ENCODE data around the gene DHRS7C.
"Not testable (repeated sequence)": the region's sequence is repeated elsewhere in the genome, so short reads cannot be mapped to it uniquely, and the experiment has no call there.

Gene DHRS7C

DNA sequence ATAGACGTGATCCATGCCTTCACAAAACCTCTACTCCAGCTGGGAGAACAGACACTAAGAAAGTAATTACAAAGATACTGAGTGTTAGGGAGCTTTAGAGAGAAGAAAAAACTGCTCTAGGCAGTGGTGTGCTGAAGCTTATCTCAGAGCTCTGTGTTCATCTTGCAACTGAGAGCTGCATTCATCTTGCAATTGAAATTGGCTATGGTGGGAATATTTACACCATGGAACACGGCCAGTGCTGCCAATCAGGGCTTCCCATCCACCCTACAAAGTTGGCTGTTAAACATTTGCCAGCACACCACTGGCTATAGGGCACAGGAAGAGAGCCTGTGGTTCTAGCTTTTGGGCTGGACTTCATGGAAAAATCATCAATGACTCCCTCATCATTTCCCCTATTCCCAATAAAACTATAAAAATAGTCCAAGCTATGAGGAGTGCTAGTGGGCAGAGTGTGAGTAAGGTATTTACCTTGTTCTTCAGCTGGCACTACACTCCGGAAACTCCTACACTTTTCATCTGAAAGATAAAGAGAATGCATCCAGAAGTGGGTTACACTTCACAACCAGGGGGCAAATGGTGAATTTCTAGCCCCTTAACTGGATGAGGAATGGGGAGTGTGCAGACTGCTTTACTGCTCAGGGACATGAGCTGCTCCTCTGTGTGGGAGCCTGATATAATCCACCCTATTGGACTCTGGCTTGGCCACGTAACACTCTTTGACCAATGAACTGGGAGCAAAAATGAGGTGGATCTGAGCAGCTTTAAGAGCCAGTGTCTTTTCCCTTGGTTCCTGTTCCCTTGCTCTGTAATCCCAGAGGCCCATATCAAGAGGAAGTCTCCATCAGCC is 18.9 kb upstream of the DHRS7C start:
- no peak for FAIRE-seq
- DNase-seq (ENCODE audit: insufficient read length, low spot score): no peak

DNA sequence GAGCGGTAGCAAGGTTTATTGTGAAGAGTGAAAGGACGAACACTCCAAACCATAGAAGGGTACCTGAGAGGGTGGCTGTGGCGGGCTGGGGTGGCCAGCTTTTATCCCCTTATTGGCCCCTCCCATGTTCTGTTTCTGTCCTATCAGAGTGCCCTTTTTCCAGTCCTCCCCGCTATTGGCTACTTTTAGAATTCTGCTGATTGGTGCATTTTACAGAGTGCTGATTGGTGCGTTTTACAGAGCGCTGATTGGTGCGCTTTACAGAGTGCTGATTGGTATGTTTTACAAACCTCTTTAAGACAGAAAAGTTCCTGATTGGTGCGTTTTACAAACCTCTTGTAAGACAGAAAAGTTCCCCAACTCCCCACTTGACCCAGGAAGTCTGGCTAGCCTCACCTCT is 18.0 kb upstream of the DHRS7C start:
- DNase-seq (ENCODE audit: insufficient read length, low spot score): no peak

DNA sequence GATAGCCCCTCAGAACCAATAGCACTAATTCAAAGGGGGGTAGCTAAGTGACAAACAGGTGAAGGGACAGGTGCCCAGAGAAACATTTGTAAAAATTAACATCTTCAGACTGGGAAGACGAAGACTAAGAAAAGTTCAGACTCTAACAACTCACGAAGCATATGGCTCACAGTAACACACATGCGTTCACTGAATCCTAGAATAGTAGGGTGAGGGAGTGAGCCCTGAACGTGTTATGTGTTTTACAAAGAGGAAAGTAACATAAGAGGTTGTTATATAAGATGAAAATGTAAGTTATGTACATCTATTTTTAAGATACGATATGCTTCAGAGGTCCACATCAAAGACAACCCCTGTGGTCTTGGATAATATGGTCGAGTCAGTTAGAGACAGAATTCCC is 15.3 kb upstream of the DHRS7C start:
- no peak for FAIRE-seq

More for the DNA sequence above, 18.0 kb upstream of the DHRS7C start:
- FAIRE-seq: no peak

DNA sequence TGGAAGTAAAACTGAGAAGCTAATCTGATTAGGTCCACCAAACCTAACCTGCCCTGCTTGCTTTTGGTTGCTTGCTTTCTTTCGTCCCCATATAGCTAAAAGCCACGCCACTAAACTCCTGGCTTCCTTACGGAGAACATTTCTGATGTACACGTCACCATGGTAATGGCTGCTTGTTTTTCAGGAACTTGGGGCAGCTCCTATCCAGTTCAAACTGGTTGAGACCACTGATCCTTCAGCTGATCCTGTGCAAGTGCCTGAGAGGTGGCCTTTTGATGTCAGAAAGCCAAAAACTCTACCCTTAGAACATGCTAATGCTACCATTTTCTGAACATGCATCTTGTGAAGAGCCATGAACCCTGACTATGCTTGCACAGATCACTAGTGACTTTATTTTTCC is 14.4 kb upstream of the DHRS7C start:
- no peak for FAIRE-seq
- no peak for DNase-seq (ENCODE audit: insufficient read length, low spot score)

More for the DNA sequence above, 15.3 kb upstream of the DHRS7C start:
- DNase-seq (ENCODE audit: insufficient read length, low spot score): no peak

DNA sequence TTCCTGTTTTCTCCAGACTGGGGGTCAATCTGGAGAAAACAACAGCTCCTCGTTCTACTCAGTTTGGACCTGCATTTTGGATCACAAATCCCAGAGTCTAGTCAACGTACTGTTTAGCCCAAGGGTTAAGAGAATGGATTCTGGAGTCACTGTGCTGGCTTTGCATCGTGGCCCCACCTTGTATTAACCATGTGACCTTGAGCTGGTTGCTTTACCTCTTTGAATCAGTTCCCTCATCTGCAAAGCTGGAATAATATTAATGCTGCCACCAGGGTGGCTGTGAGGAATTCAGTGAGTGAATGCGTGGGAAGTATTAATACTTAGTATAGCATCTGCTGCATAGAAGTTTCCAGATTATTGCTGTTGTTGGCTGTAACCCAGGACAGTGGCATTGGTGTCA is 11.3 kb upstream of the DHRS7C start:
- FAIRE-seq: no peak
- DNase-seq (ENCODE audit: insufficient read length, low spot score): no peak

DNA sequence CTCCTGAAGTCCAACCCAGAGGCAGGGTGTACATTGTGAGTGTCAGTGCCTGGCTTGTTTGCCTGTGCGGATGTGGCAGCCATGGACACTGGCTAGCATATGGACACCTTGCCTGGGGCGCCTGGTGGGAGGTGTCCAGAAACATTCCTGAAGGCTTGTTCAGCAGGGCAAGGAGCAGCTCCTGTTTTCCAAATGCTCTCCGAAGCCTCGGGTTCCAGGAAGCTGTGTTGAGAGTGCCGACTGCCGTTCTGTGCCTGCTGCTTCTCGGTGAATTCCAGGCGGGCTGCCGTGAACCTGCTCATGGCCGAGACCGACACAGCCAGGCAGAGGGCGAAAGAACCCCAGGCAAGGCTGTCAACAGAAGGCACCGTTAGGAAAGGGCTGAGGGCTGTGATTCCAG is 10.9 kb upstream of the DHRS7C start:
- FAIRE-seq (no peak), DNase-seq (ENCODE audit: insufficient read length, low spot score) (no peak)

DNA sequence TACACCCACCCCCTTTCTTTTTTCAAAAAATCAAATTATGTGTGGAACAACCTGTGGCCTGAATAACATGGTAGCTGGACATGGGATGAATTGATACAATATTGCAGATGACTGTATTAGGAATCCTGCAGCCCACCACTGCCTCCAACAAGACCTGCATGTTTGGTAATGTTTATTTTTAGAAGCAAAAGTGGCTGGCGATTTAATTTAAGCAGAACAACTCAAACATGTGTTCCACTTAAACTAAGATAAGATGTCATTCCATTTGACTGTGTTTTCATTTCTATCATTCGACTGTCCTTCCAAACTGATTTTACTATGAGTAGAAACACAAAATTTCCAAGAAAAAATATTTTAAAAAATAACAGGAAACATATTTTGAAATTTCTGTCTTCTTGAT is 10.1 kb upstream of the DHRS7C start:
- DNase-seq (ENCODE audit: insufficient read length, low spot score) (no peak), FAIRE-seq (no peak)

DNA sequence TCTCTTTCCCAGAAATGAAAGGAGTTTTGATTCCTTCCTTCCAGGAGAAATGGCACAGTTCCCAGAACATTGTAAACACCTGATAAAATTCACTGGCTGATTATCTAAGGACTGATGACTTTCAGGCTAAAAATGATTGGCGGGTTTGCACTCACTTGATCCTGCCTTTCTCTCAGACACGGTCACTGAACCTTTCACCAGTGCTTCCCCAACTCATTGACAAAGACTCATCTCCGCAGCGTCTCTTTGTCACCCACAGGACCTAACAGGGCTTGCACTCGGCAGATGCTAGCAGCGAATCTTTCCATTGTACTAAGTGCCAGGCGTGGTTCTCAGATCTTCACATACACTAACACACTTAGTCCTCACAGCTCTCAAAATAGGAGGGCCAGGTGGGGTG is 7.3 kb upstream of the DHRS7C start:
- DNase-seq (ENCODE audit: insufficient read length, low spot score) (no peak), FAIRE-seq (no peak)

DNA sequence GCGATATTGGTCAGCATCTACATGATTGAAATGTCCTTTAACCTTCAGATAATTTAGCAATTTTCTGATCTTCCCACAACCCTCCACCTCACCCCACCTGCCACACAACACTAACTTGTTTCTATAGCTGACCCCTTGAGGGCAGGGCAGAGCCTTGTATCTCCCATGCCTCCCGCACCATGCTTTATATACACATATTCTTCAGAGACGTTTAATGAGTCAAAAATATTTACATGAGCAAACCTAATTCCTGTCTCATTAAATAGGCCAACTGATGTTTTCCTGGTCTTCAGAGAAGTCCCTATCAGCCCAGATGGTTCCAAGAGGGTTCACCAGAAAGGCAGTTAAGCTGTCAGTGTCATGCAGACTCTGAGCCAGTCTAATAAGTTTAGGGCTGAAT is 6.6 kb upstream of the DHRS7C start:
- no peak for DNase-seq (ENCODE audit: insufficient read length, low spot score)
- FAIRE-seq: no peak

DNA sequence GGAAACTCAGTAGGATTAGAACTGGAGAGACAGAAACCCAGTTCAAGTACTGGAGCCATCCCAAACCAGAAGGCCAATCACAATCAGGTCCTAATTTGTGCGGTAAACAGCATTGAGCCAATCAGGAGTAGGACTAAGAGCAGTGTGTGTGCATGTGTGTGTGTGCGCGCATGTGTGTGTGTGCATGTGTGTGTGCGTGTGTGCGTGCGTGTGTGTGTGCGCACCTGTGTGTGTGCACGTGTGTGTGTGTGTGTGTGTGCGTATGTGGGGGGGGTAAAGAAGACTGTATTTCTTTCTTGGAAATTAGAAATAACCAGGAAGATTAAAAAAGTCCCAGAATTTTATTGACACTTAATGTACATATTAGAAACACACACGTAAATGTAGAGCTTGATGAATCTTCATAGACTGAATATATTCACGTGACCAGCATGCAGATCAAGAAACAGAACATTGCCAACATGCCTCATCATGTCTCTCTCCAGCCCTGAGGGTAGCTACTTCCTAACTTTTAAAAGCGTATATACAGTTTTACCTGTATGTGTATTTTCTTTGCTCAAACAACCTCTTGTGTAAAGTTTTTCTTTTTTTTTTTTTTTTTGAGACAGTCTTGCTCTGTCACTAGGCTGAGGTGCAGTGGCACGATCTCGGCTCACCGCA is 919 bp upstream of the DHRS7C start:
- DNase-seq (ENCODE audit: insufficient read length, low spot score): no peak
- no peak for FAIRE-seq

DNA sequence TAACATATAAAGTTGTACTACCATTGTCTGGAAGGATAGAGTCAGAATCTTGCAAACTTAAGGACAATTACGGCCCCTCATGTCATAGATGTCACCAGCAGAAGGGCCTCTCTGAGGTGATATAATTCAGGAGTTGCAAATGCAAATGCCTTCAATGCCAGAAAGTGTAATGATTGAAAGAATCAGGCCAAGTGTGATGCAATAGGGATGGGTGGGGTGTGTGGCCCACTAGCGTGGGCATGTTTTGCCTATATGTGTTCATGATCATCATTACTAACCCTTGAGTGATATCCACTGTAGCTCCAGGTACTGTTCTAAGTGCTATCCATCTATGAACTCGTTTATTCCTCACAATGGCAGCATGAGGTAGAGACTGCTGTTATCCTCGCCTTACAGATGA is 1.1 kb downstream of the DHRS7C start:
- DNase-seq (ENCODE audit: insufficient read length, low spot score) (no peak), FAIRE-seq (no peak)

DNA sequence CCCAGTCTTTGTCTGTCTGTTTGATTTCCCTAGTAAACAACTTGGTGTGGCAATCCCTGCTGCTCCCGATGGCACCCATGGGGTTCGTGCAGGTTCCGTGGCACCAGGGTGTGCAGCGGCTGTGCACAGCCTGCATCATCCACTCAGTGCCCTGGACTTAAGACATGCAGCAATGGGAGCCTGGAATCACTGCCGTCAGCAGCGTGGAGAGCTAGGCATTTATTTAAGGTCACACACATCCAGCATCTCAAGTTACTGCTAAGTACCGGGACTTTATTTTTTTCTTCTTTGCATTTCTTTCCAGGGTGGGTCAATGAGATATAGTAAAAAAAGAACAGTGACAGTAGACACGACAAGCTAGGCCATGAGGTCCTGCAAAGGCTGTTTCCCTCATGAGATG is 2.8 kb downstream of the DHRS7C start:
- DNase-seq (ENCODE audit: insufficient read length, low spot score) (no peak), FAIRE-seq (no peak)

DNA sequence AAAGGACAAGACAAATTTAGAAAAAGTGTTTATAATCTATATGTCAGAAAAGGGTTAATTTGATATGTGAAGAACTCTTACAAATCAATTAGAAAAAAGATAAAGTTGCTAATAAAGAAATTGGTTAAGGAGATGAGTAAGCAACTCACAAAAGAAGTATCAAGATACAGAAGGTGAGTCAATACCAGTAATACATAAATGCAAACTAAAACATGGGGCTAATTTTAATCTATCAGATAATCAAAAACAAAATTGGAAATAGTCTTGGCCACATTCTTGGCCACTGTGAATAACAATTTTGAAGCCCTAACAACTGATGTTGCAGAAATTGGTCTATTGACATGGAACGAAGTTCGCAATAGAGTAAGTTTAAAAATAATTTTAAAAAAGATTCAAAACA is 6.8 kb downstream of the DHRS7C start:
- FAIRE-seq: no peak

DNA sequence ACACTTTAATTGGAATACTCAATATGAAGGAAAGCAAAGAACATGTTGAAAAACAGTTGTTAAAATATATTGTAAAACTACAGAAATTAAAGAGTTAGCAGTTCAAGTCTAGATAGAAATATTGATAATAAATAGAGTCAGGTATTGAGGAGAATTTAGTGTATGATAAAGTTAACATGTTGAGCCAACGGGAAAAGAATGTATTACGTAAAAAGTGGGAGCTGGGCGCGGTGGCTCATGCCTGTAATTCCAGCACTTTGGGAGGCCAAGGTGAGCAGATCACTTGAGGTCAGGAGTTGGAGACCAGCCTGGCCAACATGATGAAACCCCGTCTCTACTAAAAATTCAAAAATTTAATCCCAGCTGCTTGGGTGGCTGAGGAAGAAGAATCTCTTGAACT is 7.9 kb downstream of the DHRS7C start:
- FAIRE-seq; DNase-seq (ENCODE audit: insufficient read length, low spot score): not testable (repeated sequence)

More for the DNA sequence above, 6.8 kb downstream of the DHRS7C start:
- no peak for DNase-seq (ENCODE audit: insufficient read length, low spot score)

DNA sequence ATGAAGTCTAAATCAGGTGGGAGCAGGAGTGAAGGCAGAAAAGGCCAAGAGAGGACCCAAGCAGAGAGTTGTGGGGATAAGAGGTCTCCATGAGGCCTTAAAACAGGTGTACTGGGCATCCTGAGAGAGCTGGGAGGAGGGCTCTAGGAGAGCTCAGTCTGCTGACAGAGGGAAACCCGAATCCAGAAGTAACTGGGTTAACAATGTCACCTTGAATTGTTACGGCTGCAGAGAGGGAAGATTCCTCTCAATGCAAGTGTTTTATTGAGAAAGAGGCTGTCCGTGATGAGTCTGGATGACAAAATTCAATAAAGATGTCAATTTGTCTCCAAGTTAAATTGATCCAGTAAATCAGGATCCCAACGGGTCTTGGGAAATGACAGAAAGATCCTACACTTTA is 8.3 kb downstream of the DHRS7C start:
- FAIRE-seq: no peak
- DNase-seq (ENCODE audit: insufficient read length, low spot score): no peak

DNA sequence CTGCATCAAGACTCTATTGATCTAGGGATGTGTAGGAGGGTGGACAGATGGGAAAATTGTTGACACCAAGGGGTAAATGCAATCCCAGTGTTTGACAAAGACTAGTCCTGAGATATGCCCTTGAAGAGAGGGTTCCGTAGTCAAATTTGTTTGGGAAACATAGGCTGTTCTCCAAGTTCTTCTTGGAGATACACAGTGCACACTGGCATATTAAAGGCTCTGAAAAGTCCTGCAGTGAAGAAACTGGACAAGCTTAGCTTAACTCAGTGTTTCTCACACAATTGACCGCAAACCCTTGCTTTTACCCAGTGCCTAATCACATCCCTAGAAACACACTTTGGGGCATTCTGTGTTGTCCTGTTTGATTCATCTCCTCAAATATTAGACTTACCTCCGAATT is 10.8 kb downstream of the DHRS7C start:
- DNase-seq (ENCODE audit: insufficient read length, low spot score) (no peak), FAIRE-seq (no peak)

DNA sequence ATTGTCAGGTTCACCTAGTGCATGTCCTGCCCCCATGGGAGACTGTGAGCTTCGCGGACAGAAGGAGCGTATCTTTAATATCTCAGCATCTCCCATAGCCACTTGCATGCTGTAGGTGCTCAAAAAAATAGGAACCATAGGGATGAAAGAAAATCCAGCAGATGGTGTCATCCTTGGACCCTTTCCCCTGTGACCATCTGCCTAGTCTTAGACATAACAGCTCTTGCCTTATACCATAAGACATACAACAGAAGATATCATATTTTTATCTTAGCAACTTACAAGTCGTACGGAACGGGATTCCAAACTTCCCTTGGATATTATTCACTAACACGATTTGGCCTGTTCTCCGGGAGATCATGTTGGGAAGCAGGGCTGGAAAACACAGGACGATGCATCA is 14.5 kb downstream of the DHRS7C start:
- no peak for DNase-seq (ENCODE audit: insufficient read length, low spot score)
- FAIRE-seq: no peak

DNA sequence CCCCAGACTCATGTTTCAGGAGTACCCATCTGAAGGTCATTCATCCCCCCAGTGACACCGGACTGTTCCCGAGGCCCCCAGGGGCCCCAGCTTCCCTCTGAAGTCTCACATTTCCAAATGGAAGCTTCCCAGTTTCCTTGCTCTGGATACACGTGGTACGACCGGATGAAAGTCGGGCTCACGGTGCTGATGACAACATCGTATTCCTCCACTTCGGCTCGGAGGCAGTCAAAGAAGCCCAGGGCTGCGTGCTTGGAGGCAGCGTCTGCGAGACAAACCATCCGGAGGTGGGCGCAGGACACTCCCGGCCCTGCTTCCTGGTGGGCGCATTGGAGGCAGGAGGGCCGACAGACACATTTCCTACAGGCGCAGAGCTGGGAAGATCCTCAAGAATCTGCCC is 18.7 kb downstream of the DHRS7C start:
- DNase-seq (ENCODE audit: insufficient read length, low spot score) (no peak), FAIRE-seq (no peak)

DNA sequence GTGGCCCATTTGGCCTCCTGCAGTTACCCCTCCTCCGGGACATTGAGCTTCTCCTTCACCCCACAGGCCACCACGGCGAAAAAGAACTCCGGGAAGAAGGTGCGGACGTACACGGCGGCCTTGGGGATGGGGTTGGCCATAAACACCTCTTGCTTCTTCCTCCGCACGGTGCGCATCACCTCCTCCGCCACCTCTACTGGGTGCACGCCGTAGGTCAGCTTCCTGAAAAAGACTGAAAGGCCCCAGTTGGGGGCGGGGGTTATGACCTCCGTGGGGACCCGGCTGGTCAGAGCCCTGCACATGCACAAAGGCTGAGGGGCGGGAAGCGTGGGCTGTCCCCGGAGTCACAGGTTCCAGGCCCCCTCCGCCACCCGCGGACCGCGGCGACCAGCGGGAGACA is 19.9 kb downstream of the DHRS7C start:
- no peak for DNase-seq (ENCODE audit: insufficient read length, low spot score)
- FAIRE-seq: no peak

DNA sequence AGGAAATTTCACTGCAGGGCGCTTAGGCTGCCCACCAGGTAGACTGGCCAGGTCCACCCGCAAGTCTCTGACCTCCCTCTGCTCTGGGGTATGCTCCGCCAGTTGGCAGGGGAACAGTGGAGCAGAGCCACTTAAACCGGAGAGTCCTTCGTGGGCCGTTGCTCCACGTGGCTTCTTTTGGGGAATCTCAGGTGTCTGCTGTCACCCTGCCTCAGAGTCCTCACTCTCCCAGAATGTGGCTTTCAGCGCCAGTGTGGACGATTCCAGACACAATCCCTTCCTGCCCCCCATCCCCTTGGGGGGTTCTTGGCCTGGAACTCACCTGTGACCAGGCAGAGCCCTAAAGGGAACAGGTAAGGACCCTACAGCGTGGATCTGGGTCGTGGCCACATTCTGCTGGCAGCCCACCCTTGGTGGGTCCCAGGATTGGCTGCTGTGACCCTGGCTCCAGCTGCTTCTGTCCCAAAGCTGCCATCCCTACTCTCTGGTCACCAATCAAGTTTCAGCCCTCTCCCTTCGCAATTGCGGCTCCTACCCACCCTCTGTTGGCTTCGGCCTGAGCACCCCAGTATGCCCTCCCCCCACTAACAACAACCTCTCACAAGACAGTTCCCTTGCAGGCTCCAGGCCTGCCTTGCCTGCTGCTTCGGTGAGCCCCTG is 22.2 kb downstream of the DHRS7C start:
- FAIRE-seq: no peak
- no peak for DNase-seq (ENCODE audit: insufficient read length, low spot score)

DNA sequence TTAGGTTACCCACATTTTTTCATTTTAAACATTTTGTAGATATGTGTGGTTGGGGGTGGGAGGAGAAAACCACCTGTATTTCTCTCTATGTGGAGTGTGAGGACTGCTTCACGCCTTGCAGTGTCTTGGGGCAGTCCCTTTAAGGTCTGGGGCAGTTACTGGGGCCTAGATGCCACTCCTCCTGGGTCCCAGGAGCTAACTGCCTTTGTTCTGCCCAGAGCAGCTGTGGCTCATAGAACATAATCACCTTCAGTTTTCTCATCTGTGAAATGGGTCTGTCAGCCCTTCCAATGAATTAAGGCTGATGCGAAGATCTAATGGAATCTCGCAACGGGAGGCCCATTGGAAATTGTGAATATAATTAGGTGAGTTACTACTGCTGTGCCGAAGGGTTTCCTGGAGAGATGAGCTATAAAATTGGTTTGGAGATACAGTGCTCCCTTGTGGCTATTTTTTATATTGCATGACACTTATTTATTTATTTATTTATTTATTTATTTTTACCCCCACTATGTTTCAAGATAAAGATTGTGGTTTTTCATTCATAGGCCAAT is 22.9 kb downstream of the DHRS7C start:
- DNase-seq (ENCODE audit: insufficient read length, low spot score) (peak; percentile 21), FAIRE-seq (no peak)
